Activated CD4-positive, alpha-beta T cell treated with anti-CD3 and anti-CD28 coated beads, Interleukin-2, amount 50 U/mL, for 24 hours (primary cell): ENCODE data around the gene DHX9.
A peak's percentile ranks its signal among the peaks of the same experiment; 100 is the strongest.
"Not testable (repeated sequence)": the region's sequence is repeated elsewhere in the genome, so short reads cannot be mapped to it uniquely, and the experiment has no call there.

Experiments used
- DNase-seq, 2 donors: peaks; one replicate each; pipeline ENCODE4 v3.0.0-alpha.2; 2020; ENCODE audit warnings: low read depth in 1 of 2, low spot score in 1 of 2

DHX9 gene

DNA sequence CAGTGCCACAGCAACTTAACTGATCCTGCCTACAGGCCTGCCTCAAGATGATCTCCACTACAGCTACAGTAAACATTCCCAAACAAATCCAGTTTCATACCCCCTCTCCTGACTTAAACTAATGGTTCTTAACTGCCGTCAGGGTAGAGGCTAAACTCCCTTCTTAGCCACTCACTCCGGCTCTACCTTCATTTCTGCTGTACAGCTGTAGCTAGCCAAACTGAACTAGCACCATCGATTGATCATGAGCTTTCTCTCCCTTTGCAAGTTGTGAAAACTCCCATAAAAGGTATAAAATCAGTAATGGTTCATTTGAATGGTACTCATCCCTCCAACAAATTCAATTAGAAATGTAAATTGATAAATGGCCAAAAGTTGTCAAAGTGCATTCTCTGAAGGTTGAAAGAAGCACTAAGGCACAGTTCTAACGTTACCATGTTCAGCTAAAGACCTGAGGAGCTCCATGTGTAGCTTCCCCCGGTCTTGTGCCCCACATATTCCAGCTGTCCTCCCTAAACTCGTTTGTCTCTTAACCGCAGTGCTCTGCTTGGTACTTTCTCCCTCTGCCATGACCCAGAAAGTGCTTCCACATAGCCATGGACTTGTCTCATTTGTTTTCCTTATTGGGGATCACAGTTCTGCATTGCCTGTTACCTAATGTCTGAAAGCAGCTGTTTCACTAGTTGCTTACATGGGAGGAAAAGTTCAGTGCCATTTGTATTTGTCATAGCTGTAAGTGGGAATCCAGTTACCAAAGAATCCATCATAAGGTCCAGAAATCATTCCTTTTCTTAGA is 49.8 kb downstream of the DHX9 start:
- no peak for DNase-seq

DNA sequence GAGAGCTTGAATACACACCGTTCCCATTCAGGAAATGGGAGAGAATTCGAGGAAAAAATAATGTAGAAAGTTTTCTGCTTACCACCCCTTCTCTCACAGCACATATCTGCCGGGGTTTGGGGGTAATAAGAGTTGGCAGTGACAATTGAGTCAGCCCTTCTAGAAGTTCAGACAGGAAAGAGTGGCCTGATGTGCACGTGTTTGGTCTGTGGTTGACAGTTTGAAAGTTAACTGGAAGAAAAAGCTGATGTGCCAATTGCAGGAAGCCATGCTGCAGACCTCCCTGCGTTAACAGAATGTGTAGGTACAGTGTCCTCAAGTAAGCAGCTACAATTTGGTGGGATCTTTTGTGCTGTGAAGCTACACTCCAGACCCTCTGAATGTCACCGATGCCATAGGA is 50.9 kb downstream of the DHX9 start:
- peak in 1 of 2 donors; percentile 8 for DNase-seq

DNA sequence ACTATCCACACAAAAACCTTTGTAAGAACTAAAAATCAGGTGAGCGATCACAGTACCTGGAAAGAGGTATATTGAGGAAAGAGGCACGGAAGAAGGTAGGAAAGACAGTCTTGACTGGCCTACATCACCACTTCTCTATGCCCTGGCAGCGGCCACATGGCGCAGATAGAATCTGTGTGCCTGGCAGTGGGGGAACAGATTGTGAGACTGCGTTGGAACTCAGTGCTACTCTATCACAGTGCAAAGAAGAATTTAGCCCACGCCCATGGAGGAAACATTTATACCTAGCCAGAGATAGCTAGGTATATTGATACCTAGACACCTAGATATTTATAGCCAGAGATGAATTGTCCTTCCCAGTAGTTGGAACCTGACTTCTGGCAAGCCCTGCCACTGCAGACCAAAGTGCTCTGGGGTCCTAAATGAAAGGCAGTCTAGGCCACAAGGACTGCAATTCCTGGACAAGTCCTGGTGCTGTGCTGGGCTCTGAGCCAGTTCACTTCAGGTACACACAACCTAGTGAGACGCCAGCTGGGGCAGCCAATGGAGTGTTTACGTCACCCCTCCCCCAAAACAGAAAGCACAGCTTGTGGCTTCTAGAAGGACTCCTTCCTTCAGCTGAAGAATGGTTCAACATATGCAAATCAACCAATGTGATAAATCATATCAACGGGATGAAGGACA is 51.9 kb downstream of the DHX9 start:
- no peak for DNase-seq

GRCh38 chr1:182897696-182898095 is 58.5 kb downstream of the DHX9 start:
- no peak for DNase-seq

- not testable (repeated sequence) for DNase-seq
These were observed 62.8 kb downstream of the DHX9 start for GRCh38 chr1:182901946-182902345.

DNA sequence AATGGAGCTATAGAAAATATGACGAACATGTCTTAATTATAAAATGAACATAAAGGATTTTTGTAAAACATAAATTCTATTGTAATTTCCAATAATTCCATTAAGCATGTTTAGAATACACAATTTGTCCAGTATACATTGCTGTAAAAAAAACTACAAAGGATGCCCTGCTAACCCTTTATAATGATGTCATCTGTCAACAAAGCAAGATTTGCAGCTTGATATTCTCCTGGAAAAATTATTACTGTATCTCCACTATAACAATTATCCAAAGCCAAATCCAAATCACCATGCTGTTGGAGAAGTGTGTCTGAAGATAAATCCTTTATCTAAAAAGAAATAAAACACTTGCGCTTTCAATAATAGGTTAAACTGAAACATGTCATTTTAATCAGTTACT is 66.2 kb downstream of the DHX9 start:
- no peak for DNase-seq

- DNase-seq, result no peak
These were observed 70.4 kb downstream of the DHX9 start for GRCh38 chr1:182909578-182909977.

DNA sequence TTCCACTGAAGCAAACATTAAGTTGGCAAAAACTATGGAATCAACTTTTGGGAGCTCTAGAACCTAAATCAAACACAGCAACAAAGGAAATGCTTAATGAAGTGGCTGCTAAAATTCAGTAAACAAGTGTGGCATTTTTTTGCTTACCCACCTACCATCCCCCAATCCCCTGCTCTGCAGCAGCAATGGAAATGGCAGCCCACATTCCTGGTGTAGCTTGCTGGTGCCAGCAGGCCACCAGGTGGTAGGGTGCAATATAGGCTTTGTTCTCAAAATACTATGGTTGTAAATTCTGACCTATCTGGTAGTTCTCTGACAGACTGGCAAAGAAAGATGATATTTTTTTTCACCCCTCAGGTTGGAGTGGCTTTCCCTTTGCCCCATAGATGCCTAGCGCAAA is 71.0 kb downstream of the DHX9 start:
- DNase-seq, result no peak

DNA sequence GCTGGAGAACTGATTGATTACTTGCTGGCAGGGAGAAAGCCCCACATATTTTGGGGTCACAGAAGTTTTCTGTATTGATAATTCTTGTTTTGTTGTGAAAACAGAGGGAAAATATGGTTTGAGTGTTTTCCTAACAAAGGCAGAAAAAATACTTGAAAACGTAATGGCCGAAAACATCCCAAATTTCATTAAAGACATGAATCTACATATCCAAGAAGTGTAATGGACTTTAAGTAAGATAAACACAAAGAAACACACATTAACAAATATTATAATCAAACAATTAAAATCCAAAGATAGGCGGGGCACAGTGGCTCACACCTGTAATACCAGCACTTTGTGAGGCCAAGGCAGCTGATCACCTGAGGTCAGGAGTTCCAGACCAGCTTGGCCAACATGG is 74.3 kb downstream of the DHX9 start:
- no peak for DNase-seq

GRCh38 chr1:182917378-182917777 is 78.2 kb downstream of the DHX9 start:
- DNase-seq, result no peak

GRCh38 chr1:182925661-182926060 is 86.5 kb downstream of the DHX9 start:
- DNase-seq, result no peak

DNA sequence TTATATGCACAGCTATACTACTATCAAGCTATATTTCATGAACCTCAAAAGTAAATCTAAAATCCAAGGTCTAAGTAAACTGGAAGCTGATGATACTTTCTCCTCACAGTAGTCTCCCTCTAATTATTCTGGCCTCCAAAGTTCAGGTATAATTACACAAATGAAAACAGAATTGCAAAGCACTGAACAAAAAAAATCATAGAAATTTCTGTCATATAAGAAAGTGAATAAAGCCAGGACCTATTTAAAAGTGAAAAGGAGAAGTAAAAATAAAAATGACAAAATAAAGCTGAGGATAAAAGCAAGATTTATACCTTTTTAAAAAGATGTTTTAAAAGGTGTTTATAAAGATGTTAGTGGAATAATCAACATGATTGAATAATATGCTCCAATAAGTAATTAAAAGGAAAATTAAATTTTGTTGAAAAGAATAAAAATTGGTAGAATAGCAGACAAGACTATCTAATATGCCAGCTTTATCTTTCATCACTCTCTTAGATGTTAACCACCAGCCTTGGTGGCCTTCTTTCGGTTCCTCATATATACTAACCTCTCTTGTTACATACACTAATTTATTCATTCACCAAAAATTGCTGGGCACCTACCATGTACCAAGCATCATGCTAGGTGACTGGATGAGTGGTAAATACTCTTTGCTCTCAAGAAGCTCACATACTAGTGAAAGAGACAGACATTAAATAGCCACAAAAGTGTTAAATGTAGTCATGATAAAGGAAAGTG is 88.7 kb downstream of the DHX9 start:
- no peak for DNase-seq

- DNase-seq, result no peak
These were observed 91.8 kb downstream of the DHX9 start for GRCh38 chr1:182930985-182931384.

GRCh38 chr1:182935716-182936115 is 96.6 kb downstream of the DHX9 start:
- DNase-seq, result no peak
